Measurements from ENCODE around the gene CDK12. TPM values are rescaled to one million over a fixed set of nuclear protein-coding genes. Genes with fewer than 3 reads are reported as not detected.

CDK12 gene
- total and polyA plus RNA-seq, 9 of the 15 experiments (the other 6 are each of a cell fraction or from before 2014, with no cell fraction given): 3.4 to 65.6 (median 36.8) TPM

- TF ChIP-seq KDM5B (IDR thresholded peaks at IDR 0.05; ENCODE audit: insufficient replicate concordance, low read depth, low read length) (peak; percentile 90), HDAC3 (IDR thresholded peaks at IDR 0.05; ENCODE audit: borderline replicate concordance, partially characterized antibody) (peak; percentile 98), SMAD1 (IDR thresholded peaks at IDR 0.05; ENCODE audit: low read depth, low read length, partially characterized antibody) (peak; percentile 29), RNF2 (IDR thresholded peaks at IDR 0.05) (peak; percentile 27; the same call in 1 of the 2 replicates), ZNF197 (CRISPR knock-in tag; IDR thresholded peaks at IDR 0.05; ENCODE audit: low read depth) (0 out of 2 replicates have a peak, but pooled peaks have one; percentile 54), MCM2 (IDR thresholded peaks at IDR 0.05; ENCODE audit: low read depth) (no peak), ZNF655 (CRISPR knock-in tag; IDR thresholded peaks at IDR 0.05) (no peak), NR2C2 (CRISPR knock-in tag; IDR thresholded peaks at IDR 0.05) (no peak), NR2C2 (tag; IDR thresholded peaks at IDR 0.05) (peak; percentile 85), PHTF2 (CRISPR knock-in tag; IDR thresholded peaks at IDR 0.05) (peak; percentile 7; the same call in 1 of the 2 replicates), JUND (IDR thresholded peaks at IDR 0.05; ENCODE audit: borderline replicate concordance, low read depth, low read length) (peak; percentile 2; the same call in 1 of the 2 replicates), JUND (tag; IDR thresholded peaks at IDR 0.05; ENCODE audit: borderline replicate concordance, low read depth, low read length) (0 out of 3 replicates have a peak, but pooled peaks have one; percentile 37), CBX3 (IDR thresholded peaks at IDR 0.05; ENCODE audit: borderline replicate concordance in 1 of 2, low read length in 2 of 2) (peak in 1 of 2 experiments; percentile 66; a peak in 2 of 3 replicates), ZNF518B (CRISPR knock-in tag; IDR thresholded peaks at IDR 0.05) (no peak), GABPB1 (CRISPR knock-in tag; IDR thresholded peaks at IDR 0.05) (peak; percentile 56; the same call in 1 of the 2 replicates), POLR2H (tag; IDR thresholded peaks at IDR 0.05; ENCODE audit: low read depth) (peak; percentile 95), ZFPM2 (CRISPR knock-in tag; IDR thresholded peaks at IDR 0.05) (0 out of 2 replicates have a peak, but pooled peaks have one; percentile 34), MAFK (IDR thresholded peaks at IDR 0.05; ENCODE audit: low read length) (no peak)
Measured at GRCh38 chr17:39461113-39461925, at the start of gene CDK12 (continued).

Data from K562 (cell line).